Measurements from ENCODE around the gene STEEP1.

- TF ChIP-seq CTCF (IDR thresholded peaks at IDR 0.05), result no peak
- no peak for TF ChIP-seq POLR2A (IDR thresholded peaks at IDR 0.05)
Observed at GRCh38 chrX:119523664-119524184, 41.5 kb downstream of the STEEP1 start.
